Measurements from ENCODE around the gene ABCC1.

ABCC1 gene

GRCh38 chr16:15986261-15986660 lies 36.8 kb downstream of the ABCC1 start:
- Histone ChIP-seq H3F3A (ENCODE audit: insufficient read depth, low read length) (no peaks in the 10 kb centered on the region), H3K36me3 (ENCODE audit: insufficient read depth, low read length) (peaks cover 28% of the 10 kb centered on the region), H4K20me1 (ENCODE audit: insufficient read depth, low read length) (no peaks in the 10 kb centered on the region), H3K27ac (ENCODE audit: low read depth, low read length, poor library complexity, severe bottlenecking) (no peak overlapping the region), H3K9ac (ENCODE audit: low read length) (no peak overlapping the region), H3K4me1 (ENCODE audit: insufficient read depth, low read length, severe bottlenecking) (peaks cover 41% of the 10 kb centered on the region), H3K4me3 (ENCODE audit: low read depth, low read length, poor library complexity, severe bottlenecking) (no peak overlapping the region), H3K9me3 (ENCODE audit: low read length) (peaks cover 7% of the 10 kb centered on the region), H3K79me2 (ENCODE audit: insufficient read depth, low read length) (peaks cover 32% of the 10 kb centered on the region), H2AFZ (ENCODE audit: low read length) (no peak overlapping the region), H3K4me2 (ENCODE audit: low read length) (no peak overlapping the region), H3K9me2 (ENCODE audit: low read depth, low read length) (no peaks in the 10 kb centered on the region), H3K27me3 (ENCODE audit: insufficient read depth, low read length) (no peaks in the 10 kb centered on the region)
- TF ChIP-seq EZH2 (IDR thresholded peaks at IDR 0.05; ENCODE audit: borderline replicate concordance, low read length) = no peak
- TF ChIP-seq CTCF (IDR thresholded peaks at IDR 0.05; ENCODE audit: low read length) = no peak

GRCh38 chr16:15988268-15989013 lies 39.0 kb downstream of the ABCC1 start:
- Histone ChIP-seq H3K4me3 (ENCODE audit: low read depth, low read length, poor library complexity, severe bottlenecking) (no peak overlapping the region), H3K79me2 (ENCODE audit: insufficient read depth, low read length) (peaks cover 37% of the 10 kb centered on the region), H3K27ac (ENCODE audit: low read depth, low read length, poor library complexity, severe bottlenecking) (peak overlapping the region; percentile 88), H3K36me3 (ENCODE audit: insufficient read depth, low read length) (peaks cover 26% of the 10 kb centered on the region), H2AFZ (ENCODE audit: low read length) (no peak overlapping the region), H3K9me2 (ENCODE audit: low read depth, low read length) (no peaks in the 10 kb centered on the region), H3K9me3 (ENCODE audit: low read length) (no peaks in the 10 kb centered on the region), H4K20me1 (ENCODE audit: insufficient read depth, low read length) (no peaks in the 10 kb centered on the region), H3K4me1 (ENCODE audit: insufficient read depth, low read length, severe bottlenecking) (peaks cover 55% of the 10 kb centered on the region), H3K9ac (ENCODE audit: low read length) (no peak overlapping the region; the same call in 1 of the 2 replicates), H3F3A (ENCODE audit: insufficient read depth, low read length) (no peaks in the 10 kb centered on the region), H3K4me2 (ENCODE audit: low read length) (no peak overlapping the region; the same call in 1 of the 2 replicates), H3K27me3 (ENCODE audit: insufficient read depth, low read length) (no peaks in the 10 kb centered on the region)
- TF ChIP-seq EZH2 (IDR thresholded peaks at IDR 0.05; ENCODE audit: borderline replicate concordance, low read length) = no peak
- no peak for TF ChIP-seq CTCF (IDR thresholded peaks at IDR 0.05; ENCODE audit: low read length)

- no peak for TF ChIP-seq EZH2 (IDR thresholded peaks at IDR 0.05; ENCODE audit: borderline replicate concordance, low read length)
- peak; percentile 43 for TF ChIP-seq CTCF (IDR thresholded peaks at IDR 0.05; ENCODE audit: low read length)
- Histone ChIP-seq H2AFZ (ENCODE audit: low read length) (no peak overlapping the region), H3K27ac (ENCODE audit: low read depth, low read length, poor library complexity, severe bottlenecking) (peak overlapping the region; percentile 88), H3K4me3 (ENCODE audit: low read depth, low read length, poor library complexity, severe bottlenecking) (peak overlapping the region; percentile 30), H3F3A (ENCODE audit: insufficient read depth, low read length) (no peaks in the 10 kb centered on the region), H3K79me2 (ENCODE audit: insufficient read depth, low read length) (peaks cover 34% of the 10 kb centered on the region; the same call in 1 of the 2 replicates), H3K9me2 (ENCODE audit: low read depth, low read length) (no peaks in the 10 kb centered on the region), H3K36me3 (ENCODE audit: insufficient read depth, low read length) (peaks cover 25% of the 10 kb centered on the region), H3K4me1 (ENCODE audit: insufficient read depth, low read length, severe bottlenecking) (peaks cover 75% of the 10 kb centered on the region), H3K9me3 (ENCODE audit: low read length) (no peaks in the 10 kb centered on the region), H3K27me3 (ENCODE audit: insufficient read depth, low read length) (no peaks in the 10 kb centered on the region), H4K20me1 (ENCODE audit: insufficient read depth, low read length) (no peaks in the 10 kb centered on the region), H3K9ac (ENCODE audit: low read length) (no peak overlapping the region; the same call in 1 of the 2 replicates), H3K4me2 (ENCODE audit: low read length) (peak overlapping the region; percentile 59)
Observed at GRCh38 chr16:15990902-15991301, 41.5 kb downstream of the ABCC1 start.
